Jurkat, Clone E6-1 (cell line): ENCODE results near the gene SIGLEC6.
A peak's percentile ranks its signal among the peaks of the same experiment; 100 is the strongest.
"Not testable (repeated sequence)": the region's sequence is repeated elsewhere in the genome, so short reads cannot be mapped to it uniquely, and the experiment has no call there.

ENCODE experiments used
- DNase-seq: peaks from one replicate; pipeline ENCODE4 v3.0.0-alpha.2; 2011; ENCODE audit warnings: low read depth, low spot score
- H3K4me3 ChIP-seq: 2 replicates; pipeline ENCODE4 v1.5.1; 2011; ENCODE audit warnings: mild to moderate bottlenecking, low read length, control low read depth, moderate library complexity

The SIGLEC6 gene

DNA sequence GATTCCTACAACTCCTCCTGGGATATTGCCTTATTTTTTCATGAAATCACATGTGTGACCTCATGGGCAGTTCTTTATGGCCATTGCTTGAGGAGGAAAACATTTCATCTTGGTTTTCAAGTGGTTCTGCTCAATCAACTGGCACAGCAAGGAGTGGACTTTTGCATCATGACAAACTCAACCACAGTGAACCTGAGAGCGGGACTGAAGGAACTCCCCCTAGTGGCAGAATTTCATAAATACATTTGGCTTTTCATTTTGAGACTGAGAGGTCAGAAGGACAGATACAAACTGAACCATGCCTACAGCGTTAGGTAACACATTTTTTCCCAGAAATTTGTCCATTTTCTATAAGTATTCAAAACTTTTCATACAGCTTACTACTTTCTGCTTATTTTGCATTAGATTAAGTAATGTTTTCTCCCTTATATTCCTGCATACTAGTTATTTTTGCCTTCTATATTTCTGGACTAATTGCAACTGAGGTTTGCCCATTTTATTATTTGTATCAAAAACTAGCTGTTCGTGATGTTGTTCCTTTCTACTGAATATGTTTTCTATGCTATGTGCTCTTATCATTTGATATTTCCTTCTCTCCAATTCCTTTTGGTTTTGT, 16.5 kb downstream of the SIGLEC6 start:
- no peak overlapping the region for H3K4me3 ChIP-seq
- DNase-seq, result peak; percentile 60

DNA sequence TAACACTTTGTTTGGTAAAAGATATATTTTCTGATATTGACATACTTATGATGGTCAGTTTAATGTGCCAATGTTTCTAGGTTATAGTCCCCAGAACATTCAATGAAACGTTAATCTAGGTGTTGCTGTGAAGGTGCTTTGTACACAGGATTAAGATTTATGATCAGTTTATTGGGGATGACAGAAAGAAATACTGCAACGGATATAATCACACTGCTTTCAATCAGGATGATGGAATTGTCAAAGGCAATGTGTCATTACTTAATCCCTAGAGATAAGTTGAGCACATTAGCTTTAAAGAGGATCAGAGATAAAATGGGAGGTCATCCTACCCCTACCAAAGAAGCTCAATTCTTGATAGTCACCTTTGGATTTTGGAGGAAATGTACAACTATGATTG, 17.5 kb downstream of the SIGLEC6 start:
- no peak for DNase-seq
- no peak overlapping the region for H3K4me3 ChIP-seq

DNA sequence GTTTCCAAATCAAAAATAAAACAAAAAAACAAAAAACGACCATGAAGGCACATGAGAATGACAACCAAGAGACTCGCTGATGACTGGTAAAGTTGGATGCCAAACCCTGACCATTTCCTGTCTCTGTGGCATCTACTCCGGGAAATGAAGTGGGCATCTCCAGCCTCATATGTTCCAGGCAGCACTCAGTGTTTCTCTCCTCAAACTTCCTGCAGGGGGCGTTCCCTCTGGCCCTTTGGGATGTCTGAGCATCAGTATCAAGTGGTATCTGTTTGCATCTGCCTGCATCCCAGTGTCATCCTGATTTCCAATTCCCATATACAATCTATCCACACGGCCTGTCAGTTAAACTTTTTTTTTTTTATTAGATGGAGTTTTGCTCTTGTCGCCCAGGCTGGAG, 20.1 kb downstream of the SIGLEC6 start:
- no peak overlapping the region for H3K4me3 ChIP-seq
- DNase-seq, result peak; percentile 46

DNA sequence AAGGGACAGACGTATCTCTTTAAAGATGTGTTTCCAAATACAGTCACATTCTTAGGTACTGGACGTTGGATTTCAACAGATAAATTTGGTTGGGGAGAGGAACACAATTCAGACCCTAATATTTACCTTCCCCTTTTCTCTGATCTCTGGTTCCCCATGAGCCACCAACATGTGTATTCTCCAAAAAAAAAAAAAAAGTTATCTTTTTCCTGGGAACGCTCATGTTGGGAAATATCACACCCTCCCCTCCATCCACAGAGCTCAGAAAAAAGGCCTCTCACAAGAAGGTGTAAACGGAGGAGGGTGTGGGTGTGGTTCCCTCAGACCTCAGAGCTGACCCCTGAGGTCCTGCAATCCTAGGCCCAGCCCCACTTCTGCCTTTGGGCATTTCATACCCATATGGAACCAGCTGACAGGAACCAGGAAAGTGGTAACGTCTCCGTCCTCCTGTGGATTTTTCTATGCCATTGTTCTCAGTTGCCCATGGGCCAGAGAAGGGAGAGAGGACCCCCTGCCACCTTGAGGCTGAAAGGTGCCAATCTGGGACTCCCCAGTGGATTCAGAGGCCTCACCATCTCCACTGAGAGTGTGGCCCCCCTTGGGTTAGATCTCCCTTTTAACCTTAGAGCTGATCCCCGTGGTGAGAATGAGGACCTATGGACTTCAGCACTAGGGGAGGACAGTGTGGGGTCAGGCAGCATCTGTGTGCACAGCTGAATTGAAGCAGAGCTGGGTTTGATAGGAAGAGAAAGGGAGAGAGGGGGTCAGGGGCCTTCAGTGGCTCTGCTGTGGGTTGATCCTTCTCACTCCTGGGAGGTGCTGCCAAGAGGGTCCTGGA, 21.4 kb downstream of the SIGLEC6 start:
- DNase-seq, result no peak
- no peak overlapping the region for H3K4me3 ChIP-seq

DNA sequence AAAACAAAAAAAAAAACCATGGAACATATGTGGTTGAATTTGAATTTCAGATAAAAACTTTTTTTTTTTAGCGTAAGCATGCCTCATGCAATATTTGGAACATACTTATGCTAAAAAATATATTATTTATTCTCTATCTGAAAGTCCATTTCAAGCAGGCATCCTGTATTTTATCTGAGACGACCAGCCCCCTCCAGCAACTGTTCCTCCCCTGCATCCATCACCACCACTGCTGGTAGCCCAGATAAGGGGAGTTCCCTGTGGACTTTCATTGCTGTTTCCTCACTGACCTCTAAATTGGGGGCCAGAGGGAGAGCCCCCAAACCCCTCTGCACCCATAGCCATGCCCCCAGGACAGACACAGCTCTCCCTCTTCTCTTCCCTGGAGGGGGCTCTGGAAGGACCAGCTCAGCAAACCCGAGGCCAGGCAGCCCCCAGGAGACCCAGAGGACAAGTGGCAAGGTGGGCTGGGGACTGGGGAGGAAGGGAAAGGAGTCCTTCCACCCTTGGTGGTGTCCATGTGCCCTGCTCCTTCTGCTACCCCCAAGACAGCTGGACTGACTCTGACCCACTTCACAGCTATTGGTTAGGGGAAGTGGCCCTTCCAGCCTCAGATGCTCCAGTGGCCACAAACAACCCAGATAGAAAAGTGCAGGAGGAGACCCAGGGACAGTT, 23.3 kb downstream of the SIGLEC6 start:
- no peak for DNase-seq
- no peak overlapping the region for H3K4me3 ChIP-seq

DNA sequence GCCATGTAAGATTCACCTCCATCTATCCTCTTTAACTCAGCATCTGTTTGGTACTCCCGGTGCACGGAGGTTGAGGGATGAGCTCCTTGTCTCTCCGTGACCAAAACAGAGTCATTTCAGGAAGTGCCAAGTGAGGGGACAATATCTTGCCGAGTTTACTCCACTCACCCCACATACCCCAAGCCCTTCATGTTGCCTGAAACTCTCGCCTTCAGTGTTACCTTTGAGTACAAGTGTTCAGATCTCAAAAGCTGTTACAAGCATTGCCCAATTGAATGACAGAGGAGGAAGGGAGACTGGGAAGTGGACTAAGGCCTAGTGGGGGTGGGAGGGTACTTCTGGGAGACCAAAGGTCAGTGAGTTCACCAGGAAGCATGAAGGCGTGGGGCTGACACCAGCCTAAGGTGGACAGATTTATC, 23.8 kb downstream of the SIGLEC6 start:
- no peak overlapping the region for H3K4me3 ChIP-seq
- DNase-seq, result no peak

DNA sequence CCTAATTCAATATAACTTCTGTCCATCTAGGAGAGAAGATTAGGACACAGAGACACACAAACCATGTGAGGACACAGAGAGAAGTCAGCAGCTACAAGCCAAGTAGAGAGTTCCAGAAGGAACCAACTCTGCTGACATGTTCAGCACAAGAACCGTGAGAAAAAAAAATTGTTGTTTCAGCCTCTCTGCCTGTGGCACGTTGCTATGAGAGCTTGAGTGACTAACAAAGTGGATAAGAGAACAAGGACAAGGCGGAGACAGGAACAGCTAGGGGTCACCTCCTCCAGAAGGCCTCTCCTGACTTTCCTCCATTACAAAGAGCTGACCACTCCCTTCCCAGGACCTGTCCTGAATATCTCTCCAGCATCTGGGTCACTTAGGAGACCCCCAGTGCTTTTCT, 24.3 kb downstream of the SIGLEC6 start:
- no peak for DNase-seq
- no peak overlapping the region for H3K4me3 ChIP-seq

DNA sequence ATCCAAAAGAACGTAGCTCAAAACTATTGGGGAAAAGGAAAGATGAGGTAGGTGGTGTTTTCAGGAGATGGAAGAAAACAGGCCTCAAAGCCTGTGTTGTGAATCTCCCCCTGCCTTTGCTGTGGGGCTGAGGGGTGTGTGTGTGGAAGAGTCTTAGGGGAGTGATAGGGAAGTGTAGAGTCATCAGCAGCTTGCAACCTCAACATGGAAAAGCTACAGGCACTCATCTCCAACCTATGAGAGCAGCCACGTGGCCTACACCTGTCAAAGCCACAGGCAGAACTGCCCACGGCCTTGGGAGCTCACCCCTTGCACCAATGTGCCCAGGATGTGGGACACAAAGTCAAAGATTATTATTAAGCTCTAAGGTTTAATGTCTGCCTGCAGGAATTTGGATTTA, 25.6 kb downstream of the SIGLEC6 start:
- DNase-seq, result no peak
- no peak overlapping the region for H3K4me3 ChIP-seq

DNA sequence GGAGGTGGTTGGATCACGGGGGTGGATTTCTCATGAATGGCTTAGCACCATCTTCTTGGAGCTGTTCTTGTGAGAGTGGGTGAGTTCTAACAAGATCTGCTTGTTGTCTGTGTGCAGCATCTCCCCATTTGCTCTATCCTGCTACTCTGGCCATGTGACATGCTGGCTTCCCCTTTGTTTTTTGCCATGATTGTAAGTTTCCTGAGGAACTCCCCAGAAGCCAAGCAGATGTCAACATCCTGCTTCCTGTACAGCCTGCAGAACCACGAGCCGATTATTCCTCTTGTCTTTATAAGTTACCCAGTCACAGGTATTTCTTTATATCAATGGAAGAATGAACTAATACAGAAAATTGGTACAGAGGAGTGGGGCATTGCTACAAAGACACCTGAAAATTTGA, 27.6 kb downstream of the SIGLEC6 start:
- H3K4me3 ChIP-seq, result no peak overlapping the region
- DNase-seq, result no peak

DNA sequence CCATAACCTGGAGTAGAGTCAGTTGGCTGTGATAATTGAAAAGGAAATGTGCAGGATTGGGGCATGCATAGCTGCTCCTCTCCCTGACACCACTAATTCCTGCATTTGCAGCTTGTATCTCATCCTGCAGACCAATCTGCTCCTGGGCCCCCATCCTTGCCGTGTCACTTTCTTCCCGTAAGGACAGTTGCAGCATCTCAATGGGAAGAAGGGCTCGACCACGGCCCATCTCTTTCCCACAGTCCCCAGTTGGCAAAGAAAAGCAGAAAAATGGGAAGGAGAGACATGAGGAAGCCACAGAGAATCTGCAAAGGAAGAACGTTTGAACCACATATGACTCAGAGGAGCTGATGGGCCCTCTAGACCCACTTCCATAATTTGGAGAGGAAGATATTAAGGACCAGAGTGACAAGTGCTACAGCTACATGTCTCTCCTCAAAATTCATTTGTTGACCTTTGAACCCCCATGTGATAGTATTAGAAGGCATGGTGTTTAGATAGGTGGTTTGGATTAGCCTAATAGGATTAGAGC, 28.1 kb downstream of the SIGLEC6 start:
- H3K4me3 ChIP-seq, result no peak overlapping the region
- no peak for DNase-seq

DNA sequence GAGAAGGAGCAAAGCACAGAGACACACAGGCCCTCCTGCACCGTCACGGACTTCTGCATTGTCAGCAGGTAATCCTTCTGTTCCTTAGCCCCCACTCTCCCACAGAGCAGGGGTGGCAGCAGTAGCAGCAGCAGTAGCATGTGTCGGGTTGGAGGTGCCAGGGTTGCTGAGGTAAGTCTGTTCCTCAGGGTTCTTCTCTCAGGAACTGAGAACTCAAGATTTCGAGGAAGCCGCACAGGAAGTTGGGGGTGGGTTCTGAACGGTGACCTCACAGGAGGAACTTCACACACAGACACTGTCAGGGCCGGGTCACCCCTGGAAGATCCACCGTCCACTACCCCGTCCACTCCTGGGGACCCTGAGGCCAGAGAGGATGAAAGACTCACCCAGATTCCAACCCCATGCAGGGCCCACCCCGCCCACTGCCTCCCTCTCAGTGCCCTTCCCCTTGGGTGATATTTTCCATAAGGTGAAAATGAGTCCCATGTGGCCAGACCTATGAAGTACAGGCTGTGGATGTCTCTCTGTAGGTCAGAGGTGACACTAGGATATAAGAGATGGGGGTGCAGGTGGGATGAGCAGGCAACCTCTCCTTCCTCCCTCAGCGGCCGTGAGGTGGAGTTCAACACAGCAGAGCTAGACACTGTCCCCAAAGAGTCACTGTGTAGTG, 29.7 kb downstream of the SIGLEC6 start, which contains the start of gene SIGLEC12:
TSS of gene SIGLEC12 (minus strand) at position 207 of the 670 bp plus-strand sequence. CDS start at position 140, 67 bp downstream.
- no peak within 1 kb of the TSS for H3K4me3 ChIP-seq
- DNase-seq, result no peak

DNA sequence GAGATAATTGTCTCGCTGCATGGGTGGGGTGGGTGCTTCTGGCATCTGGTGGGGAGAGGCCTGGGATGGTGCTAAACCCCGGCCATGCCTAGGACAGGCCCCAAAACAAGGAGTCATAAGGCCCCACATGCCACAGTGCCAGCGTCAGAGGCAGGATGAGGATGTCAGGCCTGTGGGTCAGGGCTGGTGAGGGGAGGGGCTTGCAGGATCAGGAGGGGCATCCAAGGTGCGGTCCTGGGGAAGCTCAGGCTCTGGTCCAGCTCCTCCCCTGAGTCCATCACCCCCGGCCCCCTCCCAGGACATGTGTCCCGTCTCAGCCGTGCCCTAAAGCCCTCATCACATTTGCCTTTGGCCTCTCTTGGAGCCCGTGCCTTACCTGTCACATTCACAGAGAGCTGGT, 30.5 kb downstream of the SIGLEC6 start:
- not testable (repeated sequence) for DNase-seq, H3K4me3 ChIP-seq

DNA sequence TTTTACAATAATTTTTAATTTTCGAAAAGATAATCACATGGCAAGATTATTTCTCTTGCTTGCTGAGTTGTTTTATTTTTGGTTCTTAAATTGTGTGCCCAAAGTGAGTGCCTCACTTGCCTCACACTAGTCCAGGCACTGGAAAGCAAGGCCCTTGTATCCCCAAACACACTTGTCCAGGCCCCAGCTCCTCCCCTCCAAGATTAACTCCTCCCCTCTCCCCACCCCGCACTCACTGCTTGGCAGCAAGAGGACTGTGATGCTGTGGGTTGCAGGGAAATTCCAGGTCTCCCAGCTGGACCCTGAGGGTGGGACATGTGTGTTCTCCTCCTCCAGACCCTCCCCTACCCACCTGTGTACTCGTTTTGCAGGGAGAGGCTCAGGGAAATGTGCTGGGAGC, 33.8 kb downstream of the SIGLEC6 start:
- no peak for DNase-seq
- H3K4me3 ChIP-seq, result no peak overlapping the region

DNA sequence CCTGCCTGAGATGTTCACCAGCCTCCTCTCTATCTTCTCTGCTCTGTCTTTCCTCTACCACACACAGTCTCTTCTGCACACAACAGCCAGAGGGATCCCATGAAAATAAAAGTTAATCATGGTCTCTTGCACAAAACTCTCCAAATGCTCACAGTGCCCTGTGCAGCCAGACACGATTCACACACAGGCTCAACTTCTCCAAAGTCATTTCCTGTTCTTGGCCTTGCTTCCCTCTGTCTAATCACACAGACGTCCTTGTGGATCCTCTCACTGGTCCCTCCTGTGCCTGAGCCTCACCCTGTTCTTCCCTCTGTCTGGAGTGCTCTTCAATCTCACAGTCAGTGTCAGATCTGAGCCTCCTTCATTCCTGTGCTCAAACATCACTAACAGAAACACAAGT, 37.7 kb downstream of the SIGLEC6 start:
- DNase-seq, result no peak
- no peak overlapping the region for H3K4me3 ChIP-seq

DNA sequence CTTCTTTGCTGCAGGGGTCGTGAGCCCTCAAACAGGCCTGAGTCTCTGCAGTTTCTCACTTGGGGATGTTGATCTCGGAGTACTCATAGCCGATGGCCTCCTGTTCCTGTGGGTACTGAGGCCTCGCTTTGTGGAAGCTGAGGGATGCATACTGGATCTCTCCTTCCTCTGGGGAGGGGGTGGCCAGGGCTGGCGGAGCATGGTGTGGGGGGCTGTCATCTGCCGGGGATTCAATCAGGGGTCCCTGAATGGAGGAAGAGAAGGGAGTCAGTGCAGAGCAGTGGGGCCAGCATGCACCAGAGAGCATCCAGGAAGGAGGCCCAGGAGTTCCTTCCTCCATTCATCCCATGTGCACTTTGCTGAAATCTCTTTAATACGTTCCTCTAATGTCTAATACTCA, 39.9 kb downstream of the SIGLEC6 start:
- no peak for DNase-seq
- H3K4me3 ChIP-seq, result no peak overlapping the region

DNA sequence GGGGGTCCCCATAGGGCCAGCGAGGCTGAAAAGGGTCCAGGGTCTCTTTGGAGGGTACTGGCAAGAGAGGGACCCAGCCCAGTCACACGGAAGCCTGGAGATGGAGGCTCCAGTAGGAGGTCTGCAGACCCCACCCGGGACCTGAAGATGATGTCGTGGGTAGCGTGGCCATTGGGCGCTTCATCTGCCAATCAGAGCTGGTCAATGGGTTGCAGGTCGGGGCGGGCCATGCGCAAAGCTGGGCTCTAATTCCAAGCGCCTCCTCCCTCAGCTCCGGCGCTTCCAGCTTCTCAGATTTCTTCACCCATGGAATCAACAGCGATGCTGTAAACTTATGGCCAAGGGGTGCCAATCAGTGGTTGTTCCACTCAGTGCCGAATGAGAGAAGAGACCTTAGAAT, 40.8 kb downstream of the SIGLEC6 start:
- DNase-seq, result no peak

DNA sequence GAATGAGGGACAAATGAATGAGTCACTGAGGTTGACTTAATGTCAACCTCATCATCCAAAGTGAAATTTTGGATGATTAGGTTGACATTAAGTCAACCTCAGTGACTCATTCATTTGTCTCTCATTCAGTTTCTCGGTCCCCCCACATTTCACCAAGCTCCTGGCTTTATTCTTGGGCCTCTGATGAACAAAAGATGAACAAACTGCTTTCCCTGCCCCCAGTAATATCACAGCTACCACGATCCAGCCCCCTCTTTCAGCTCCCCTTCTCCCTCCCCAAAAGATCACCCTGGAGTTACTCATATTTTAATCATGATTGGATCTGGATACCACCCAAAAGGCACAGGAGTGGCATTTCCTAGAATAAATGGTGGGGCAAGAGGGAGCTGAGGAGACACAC, 42.4 kb downstream of the SIGLEC6 start:
- DNase-seq, result no peak

More for the DNA sequence above, 40.8 kb downstream of the SIGLEC6 start:
- H3K4me3 ChIP-seq, result no peak overlapping the region

DNA sequence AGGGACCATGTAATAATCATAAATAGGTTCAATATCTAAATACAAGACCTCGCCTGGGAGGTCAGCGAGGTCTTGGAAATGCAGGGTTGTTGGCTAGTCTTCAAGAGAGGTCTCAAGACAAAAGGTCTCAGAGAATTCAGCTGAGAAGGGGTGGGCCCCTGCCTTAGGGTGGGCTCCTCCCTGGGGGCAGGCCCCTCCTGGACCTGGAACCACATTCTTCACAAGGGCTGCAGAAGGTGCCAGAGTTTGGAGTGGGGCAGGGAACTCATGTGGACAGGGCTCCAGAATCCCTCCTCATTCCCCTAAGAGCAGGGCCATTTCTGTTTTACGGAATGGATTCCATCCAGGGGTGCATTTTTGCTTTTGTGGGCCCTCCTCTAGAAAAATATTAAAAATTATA, 43.0 kb downstream of the SIGLEC6 start:
- H3K4me3 ChIP-seq, result no peak overlapping the region
- DNase-seq, result no peak

More for the DNA sequence above, 42.4 kb downstream of the SIGLEC6 start:
- no peak overlapping the region for H3K4me3 ChIP-seq

DNA sequence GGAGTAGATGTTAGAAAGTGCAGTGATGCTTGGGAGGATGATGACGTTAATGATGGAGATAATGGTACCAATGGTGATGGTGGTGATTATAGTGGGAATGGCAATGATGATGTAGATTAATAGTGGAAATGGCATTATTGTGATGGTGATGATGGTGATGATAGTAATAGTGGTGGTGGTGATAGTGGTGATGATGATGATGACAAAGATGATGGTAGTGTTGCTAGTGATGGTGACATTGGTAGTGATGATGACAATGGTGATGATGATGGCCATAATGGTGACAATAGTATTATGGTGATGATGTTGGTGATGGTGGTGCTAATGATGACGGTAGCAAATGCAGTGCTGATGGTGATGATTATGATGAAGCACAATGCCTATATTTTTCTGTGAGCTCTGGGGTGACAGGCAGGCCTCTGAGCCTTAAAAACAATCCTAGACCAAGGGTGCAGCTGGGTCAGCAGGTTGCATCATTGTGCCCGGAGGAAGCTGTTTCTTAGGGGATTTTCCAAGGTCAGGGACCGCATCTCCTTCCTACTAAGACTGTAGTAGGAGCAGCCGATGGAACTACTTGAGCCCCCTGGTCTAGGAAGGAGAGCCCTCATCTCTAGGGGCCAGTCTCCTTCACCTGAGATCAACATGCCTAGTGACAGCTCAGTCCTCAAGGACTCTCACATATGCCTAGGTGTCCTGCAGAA, 45.4 kb downstream of the SIGLEC6 start:
- no peak for DNase-seq
- no peak overlapping the region for H3K4me3 ChIP-seq
